ENCODE measurements around the gene FUT9.

Gene FUT9

DNA sequence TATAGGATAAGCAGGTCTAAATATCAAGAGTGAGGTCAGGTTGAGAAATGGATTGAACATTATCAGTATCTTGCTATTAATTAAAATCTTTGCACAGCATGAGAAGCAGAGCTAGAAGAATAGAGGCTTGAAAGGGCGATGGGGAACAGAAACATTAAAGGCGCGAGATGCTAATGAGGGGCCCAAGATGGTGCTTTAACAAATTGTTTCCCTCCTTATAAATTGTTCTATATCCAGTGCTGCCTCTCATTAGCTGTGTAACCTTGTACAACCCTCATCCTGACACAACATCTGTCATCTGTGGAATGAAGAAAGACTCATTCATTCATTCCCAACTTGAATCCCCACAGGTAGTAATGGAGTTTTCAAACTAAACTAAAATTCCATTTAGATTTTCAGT is 57.8 kb downstream of the FUT9 start:
- no peak for DNase-seq

- no peak for DNase-seq
Measured at GRCh38 chr6:96074006-96074405, 58.2 kb downstream of the FUT9 start.

- no peak for DNase-seq
Measured at GRCh38 chr6:96075826-96076225, 60.1 kb downstream of the FUT9 start.

DNA sequence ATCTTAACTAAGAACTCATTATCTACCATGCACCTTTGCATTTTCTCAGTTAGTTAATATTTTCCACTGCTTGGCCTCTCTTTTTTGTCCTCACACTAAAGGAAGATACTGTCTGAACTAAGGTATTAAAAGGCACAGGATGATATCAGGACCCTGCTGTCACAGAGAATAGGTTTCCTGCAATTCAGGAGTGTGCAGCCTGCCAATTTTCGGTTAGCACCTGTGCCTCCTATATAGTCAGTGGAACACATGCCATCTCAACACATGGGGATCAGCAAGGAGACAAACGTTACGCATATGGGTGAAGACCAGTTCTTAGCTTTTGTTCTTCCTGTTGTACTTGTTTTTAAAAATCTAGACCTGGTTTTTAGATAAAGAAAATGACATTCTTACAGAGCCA is 71.0 kb downstream of the FUT9 start:
- DNase-seq = no peak

DNA sequence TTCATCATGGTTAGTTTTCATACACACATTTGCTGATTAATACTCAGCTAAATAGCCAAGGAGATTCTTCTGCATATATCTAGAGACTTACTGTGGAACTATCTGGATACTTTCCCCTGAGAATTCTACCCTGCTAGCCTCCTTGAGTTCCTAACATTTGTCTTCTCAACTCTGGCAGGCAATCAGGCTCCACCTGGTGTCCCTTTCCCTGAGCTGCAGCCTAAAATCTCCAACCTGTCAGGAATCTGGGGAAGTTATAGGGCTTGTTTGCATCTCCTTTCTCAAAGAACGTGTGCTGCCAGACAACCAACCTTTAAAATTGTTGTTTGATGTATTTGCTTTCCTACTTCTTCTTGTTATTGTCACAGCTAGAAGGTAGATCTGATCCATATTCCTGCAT is 73.4 kb downstream of the FUT9 start:
- peak in 1 of 2 experiments; percentile 39 for DNase-seq

DNA sequence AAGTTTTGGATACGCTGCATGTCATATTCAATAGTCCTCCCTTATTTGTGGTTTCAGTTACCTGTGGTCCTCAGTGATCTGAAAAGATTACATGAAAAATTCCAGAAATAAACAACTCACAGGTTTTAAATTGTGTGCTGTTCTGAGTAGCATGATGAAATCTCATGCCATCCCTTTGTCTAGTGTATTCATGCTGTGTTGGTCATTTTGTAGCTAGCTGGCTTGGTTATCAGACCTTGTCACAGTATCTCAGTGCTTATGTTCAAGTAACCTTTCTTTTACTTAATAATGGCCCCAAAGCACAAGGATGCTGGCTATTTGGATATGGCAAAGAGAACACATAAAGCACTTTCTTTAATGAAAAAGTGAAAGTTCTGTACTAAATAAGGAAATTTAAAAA is 78.3 kb downstream of the FUT9 start:
- DNase-seq = no peak

DNA sequence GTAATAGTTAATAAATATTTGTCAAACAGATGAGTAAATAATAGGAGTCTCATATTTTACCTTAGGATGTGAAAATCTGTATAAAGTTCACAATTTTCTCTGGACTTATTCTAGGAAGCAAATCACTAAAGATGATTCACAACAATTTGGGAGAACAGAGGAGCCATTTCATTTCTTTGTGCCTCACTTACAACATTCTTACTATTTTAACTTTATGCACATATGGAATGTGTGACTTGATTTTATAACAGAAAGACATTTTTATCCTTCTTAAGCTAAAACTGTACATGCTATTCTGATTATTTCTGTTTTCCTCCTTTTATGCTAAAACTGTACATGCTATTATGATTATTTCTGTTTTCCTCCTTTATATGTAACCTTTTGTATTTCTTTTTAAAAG is 83.3 kb downstream of the FUT9 start:
- DNase-seq = no peak

- no peak for DNase-seq
Measured at GRCh38 chr6:96101564-96101963, 85.8 kb downstream of the FUT9 start.

DNA sequence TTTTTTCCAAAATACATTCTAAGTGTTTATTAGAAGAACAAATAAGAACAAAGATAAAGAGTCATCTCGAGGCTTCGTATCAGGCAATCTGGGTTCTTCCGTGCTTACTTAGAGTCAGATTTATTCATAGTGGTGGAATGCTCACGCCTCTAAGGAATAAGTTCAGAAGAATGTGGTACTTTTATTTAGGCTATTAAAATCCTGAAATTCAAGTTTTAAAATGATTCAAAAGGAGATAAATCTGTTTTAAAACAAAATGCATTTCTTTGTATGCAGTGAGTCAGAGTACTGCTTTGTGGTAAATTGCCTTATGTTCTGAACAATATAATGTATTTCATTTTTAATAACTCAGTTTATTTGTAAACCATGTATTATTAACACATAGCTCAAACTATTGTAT is 89.1 kb downstream of the FUT9 start:
- DNase-seq = no peak

- no peak for DNase-seq
Measured at GRCh38 chr6:96110878-96111277, 95.1 kb downstream of the FUT9 start.

DNA sequence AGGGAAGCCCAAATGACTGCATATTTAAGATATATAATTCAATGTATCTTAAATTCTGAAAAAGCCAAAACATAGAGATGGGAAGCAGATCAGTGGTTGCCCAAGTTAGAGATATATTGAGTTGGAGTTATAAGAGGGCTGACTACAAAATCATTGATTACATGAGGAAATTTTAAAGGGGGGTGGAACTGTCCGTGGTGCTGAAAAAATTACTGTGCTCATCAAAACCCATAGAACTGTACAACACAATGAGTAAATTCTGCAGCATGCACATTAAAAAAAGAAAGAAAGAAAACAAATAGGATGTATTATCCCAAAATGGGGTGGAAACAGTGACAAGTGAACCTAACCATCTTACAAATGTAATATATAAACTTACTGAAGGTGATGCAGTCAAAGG is 100.9 kb downstream of the FUT9 start:
- DNase-seq = no peak

GRCh38 chr6:96124778-96125177 is 109.0 kb downstream of the FUT9 start:
- no peak for DNase-seq

DNA sequence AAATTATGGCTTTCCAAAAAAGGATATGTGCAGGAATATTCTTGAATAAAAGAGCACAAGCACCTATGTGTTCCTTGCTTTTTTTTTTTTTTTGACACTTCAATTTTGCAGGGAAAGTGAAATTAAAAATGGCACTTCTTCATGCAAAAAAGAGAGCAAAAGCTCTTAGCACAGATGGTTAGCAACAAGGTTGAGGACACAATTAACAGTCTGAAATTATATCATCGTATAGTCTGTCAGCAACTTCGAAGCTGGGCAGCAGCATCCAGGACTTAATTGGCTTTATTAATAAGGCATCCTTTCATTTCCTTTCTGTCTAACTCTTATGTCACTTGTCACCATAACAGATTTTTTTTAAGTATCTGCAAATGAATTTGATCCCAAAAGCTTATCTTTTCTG is 122.6 kb downstream of the FUT9 start:
- no peak for DNase-seq

DNA sequence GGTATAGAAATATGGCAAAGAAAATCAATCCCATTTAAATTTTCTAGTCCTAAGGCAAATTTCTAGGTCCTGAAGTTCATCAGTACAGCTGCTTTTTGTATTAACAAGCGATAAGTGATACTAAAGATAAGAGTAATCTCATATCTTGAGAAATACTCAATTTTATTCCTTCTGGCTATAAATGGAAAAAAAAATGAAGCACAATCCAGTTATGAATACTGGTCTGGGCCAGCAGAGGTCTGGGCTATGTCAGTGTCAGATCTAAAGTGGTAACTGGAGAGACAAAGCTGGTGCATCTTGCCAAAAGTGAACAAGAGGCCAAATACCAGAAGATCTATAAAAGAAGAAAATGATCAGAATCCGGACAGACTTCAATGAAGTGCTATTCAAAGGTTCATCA is 126.4 kb downstream of the FUT9 start:
- no peak for DNase-seq

DNA sequence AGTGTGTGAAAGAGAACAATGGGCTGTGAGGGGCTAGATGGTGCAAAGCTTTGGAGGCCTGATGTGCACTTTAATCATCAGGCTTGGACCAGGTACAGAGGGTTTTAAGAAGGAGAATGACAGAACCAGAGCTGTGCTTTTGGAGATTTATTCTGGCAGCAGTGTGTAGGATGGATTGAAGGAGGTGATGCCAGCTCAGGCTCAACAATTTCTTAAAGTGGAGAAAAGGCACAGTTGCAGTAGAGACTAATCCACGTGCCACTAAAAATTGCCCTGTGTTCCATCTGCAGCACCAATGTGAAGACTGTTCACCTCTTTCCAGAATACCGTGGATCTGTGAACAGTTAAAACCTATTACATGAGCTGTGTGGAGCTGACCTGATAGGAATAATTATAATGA is 134.7 kb downstream of the FUT9 start:
- no peak for DNase-seq

GRCh38 chr6:96151707-96152106 is 135.9 kb downstream of the FUT9 start:
- no peak for DNase-seq

- DNase-seq = no peak
Measured at GRCh38 chr6:96152114-96152708, 136.4 kb downstream of the FUT9 start.

DNA sequence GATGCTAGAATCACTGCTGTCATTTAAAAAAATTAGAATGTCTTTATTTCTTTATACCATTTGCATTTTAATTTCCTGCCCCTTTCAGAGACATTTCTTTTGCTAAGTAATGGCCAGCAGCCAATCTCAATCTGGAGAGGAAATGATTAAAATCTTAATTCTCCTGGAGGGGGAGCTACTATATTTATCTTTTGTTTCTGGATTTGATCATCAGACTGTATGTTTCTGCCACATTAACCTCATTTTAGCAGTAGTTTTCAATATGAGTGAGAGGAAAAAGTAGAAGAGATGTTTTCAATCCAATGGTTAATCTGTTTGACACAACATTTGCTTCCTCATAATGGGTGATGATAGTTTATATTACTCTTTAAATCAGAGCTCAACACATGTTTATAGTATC is 138.0 kb downstream of the FUT9 start:
- no peak for DNase-seq

DNA sequence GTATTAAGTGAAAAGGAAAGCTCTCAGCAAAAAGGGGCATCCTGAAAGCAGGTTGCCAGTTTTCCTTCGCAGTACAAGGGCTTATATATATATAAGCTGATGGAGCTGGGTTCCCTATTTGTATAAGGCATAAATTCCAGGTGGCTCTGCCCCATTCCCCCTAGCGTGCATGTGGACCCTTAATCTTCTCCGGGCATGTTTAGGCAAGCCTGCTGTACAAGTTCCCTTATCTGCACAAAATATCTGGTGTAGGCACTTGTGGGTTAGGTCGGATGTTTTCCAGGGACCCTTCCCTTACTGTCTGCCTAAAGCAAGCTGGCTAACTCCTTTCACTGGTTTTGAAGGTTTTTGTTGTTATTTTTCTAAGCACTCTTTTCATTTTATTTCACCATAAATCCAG is 140.7 kb downstream of the FUT9 start:
- peak; percentile 5 to 36 for DNase-seq

GRCh38 chr6:96157018-96157565 is 141.3 kb downstream of the FUT9 start:
- no peak for DNase-seq

- DNase-seq = no peak
Measured at GRCh38 chr6:96162711-96163120, 146.9 kb downstream of the FUT9 start.

DNA sequence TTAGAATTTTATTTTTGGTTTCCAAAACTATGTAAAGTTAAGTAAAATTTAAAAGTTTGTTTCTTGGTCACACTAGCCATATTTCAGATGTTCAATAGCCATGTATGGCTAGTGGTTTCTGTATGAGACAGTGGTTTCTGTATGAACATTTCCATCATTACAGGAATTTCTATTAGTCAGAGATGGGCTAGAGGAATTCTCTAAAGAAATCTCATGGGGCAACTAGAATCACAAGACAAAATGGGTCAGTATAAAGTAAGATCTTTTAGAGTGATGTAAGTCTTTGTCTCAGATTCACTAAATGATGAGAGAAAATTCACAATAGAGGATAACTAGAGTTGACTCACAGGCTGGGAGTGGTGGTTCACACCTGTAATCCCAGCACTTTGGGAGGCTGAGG is 149.0 kb downstream of the FUT9 start:
- DNase-seq = no peak

- DNase-seq = no peak
Measured at GRCh38 chr6:96171112-96171511, 155.3 kb downstream of the FUT9 start.

- DNase-seq = no peak
Measured at GRCh38 chr6:96184798-96185197, 169.0 kb downstream of the FUT9 start.

DNA sequence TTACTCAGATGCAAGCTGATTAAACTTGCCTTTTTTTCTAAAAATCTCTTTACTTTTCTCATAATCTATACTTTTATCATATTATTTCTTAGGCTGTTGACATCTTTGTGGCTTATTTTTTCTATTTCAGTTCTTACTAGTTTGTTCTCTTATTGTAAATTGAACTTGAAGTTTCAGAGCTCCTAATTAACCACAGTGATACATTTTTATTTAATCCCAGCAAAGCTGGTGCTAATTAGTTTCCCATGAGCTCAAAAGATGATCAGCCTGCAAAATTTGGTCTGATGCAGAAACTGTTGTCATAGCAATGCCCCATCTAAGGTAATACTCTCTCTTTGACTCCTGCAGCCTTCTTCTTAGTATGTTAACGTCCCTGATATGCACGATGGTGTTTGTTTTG is 170.3 kb downstream of the FUT9 start:
- no peak for DNase-seq

Data from NCI-H526 (cell line).